Gastroesophageal sphincter (tissue), 3 donors: ENCODE data around the gene LMF1.
"Not testable (repeated sequence)": the region's sequence is repeated elsewhere in the genome, so short reads cannot be mapped to it uniquely, and the experiment has no call there.

Source experiments
- CTCF ChIP-seq, 4 experiments: fragments of 200-600 bp in 2 of 4; fragments of 450-650 bp in 2 of 4; sonication (generic) in 1 of 4; IDR thresholded peaks; one replicate each; pipeline ENCODE4 v1.5.1; 2017 to 2019; ENCODE audit warnings: antibody characterized with exemption in 4 of 4, mild to moderate bottlenecking in 2 of 4, moderate library complexity in 2 of 4
- POLR2A ChIP-seq, 2 donors: fragments of 450-650 bp; IDR thresholded peaks; one replicate each; pipeline ENCODE4 v1.6.1; 2017; ENCODE audit warnings: antibody characterized with exemption in 2 of 2, mild to moderate bottlenecking in 2 of 2, moderate library complexity in 1 of 2
- POLR2AphosphoS5 ChIP-seq: sonication (generic); formaldehyde crosslinking; IDR thresholded peaks from one replicate; pipeline ENCODE4 v1.6.1; 2017; ENCODE audit warnings: antibody characterized with exemption

- not testable (repeated sequence) for TF ChIP-seq POLR2A (IDR thresholded peaks at IDR 0.05); CTCF (IDR thresholded peaks at IDR 0.05); POLR2AphosphoS5
These were observed 134.0 kb downstream of the LMF1 start for GRCh38 chr16:836822-837221.
